Measurements from ENCODE around the gene PCDH1. TPM values are rescaled to one million over a fixed set of nuclear protein-coding genes. Genes with fewer than 3 reads are reported as not detected.
A peak's percentile ranks its signal among the peaks of the same experiment; 100 is the strongest.

PCDH1 gene
- total and polyA plus RNA-seq, 2 of the 8 experiments (the other 6 are each of a cell fraction or from before 2014, with no cell fraction given) = 101 to 102 TPM

DNA sequence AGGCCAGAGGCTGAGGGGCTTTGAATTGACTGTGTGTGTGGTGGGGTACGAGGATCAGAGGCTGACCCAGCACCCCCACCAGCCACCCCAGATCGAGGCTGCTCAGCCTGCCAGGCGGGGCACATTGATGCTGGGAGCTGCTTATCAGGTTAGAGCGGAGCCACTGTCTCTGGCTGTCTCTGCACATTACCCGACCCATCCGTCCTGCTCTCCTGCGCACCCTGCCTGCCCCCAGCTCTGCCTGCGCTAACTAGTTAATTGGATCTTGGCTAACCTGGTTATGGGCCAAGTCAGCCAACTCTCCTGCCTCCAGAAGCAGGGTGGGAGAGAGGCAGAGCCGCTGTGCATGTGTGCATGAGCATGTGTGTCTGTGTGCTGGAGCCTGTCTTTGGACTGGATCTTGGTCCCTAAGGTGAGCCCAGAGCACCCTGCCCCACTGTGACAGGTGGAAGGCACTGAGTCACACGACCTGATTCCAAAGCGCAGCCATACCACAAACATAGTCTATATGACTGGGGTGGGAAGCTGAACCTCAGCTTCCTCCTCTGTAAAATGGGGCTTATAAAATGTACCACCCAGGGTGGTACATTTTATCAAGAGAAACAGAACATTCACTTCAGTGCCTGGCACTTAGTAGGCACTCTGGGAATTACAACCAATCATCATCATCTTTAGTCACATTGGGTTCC is 39.7 kb downstream of the PCDH1 start (continued):
- TF ChIP-seq, protein P1, sequence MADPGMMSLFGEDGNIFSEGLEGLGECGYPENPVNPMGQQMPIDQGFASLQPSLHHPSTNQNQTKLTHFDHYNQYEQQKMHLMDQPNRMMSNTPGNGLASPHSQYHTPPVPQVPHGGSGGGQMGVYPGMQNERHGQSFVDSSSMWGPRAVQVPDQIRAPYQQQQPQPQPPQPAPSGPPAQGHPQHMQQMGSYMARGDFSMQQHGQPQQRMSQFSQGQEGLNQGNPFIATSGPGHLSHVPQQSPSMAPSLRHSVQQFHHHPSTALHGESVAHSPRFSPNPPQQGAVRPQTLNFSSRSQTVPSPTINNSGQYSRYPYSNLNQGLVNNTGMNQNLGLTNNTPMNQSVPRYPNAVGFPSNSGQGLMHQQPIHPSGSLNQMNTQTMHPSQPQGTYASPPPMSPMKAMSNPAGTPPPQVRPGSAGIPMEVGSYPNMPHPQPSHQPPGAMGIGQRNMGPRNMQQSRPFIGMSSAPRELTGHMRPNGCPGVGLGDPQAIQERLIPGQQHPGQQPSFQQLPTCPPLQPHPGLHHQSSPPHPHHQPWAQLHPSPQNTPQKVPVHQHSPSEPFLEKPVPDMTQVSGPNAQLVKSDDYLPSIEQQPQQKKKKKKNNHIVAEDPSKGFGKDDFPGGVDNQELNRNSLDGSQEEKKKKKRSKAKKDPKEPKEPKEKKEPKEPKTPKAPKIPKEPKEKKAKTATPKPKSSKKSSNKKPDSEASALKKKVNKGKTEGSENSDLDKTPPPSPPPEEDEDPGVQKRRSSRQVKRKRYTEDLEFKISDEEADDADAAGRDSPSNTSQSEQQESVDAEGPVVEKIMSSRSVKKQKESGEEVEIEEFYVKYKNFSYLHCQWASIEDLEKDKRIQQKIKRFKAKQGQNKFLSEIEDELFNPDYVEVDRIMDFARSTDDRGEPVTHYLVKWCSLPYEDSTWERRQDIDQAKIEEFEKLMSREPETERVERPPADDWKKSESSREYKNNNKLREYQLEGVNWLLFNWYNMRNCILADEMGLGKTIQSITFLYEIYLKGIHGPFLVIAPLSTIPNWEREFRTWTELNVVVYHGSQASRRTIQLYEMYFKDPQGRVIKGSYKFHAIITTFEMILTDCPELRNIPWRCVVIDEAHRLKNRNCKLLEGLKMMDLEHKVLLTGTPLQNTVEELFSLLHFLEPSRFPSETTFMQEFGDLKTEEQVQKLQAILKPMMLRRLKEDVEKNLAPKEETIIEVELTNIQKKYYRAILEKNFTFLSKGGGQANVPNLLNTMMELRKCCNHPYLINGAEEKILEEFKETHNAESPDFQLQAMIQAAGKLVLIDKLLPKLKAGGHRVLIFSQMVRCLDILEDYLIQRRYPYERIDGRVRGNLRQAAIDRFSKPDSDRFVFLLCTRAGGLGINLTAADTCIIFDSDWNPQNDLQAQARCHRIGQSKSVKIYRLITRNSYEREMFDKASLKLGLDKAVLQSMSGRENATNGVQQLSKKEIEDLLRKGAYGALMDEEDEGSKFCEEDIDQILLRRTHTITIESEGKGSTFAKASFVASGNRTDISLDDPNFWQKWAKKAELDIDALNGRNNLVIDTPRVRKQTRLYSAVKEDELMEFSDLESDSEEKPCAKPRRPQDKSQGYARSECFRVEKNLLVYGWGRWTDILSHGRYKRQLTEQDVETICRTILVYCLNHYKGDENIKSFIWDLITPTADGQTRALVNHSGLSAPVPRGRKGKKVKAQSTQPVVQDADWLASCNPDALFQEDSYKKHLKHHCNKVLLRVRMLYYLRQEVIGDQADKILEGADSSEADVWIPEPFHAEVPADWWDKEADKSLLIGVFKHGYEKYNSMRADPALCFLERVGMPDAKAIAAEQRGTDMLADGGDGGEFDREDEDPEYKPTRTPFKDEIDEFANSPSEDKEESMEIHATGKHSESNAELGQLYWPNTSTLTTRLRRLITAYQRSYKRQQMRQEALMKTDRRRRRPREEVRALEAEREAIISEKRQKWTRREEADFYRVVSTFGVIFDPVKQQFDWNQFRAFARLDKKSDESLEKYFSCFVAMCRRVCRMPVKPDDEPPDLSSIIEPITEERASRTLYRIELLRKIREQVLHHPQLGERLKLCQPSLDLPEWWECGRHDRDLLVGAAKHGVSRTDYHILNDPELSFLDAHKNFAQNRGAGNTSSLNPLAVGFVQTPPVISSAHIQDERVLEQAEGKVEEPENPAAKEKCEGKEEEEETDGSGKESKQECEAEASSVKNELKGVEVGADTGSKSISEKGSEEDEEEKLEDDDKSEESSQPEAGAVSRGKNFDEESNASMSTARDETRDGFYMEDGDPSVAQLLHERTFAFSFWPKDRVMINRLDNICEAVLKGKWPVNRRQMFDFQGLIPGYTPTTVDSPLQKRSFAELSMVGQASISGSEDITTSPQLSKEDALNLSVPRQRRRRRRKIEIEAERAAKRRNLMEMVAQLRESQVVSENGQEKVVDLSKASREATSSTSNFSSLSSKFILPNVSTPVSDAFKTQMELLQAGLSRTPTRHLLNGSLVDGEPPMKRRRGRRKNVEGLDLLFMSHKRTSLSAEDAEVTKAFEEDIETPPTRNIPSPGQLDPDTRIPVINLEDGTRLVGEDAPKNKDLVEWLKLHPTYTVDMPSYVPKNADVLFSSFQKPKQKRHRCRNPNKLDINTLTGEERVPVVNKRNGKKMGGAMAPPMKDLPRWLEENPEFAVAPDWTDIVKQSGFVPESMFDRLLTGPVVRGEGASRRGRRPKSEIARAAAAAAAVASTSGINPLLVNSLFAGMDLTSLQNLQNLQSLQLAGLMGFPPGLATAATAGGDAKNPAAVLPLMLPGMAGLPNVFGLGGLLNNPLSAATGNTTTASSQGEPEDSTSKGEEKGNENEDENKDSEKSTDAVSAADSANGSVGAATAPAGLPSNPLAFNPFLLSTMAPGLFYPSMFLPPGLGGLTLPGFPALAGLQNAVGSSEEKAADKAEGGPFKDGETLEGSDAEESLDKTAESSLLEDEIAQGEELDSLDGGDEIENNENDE (IDR thresholded peaks at IDR 0.05; ENCODE audit: insufficient replicate concordance, low read length) = no peak
- TF ChIP-seq GTF2F1 (IDR thresholded peaks at IDR 0.05; ENCODE audit: borderline replicate concordance, low read depth, low read length) (no peak), SAP30 (IDR thresholded peaks at IDR 0.05; ENCODE audit: insufficient read depth, insufficient replicate concordance, low read length) (no peak), POLR2AphosphoS5 (IDR thresholded peaks at IDR 0.05; ENCODE audit: low read depth, low read length) (peak; percentile 24; the same call in 1 of the 2 replicates), RAD21 (IDR thresholded peaks at IDR 0.05 in 1 of 2, conservative IDR thresholded peaks at IDR 0.05 in 1 of 2; ENCODE audit: low read depth in 2 of 2, low read length in 2 of 2) (peak in 1 of 2 experiments; percentile 19; a peak in 1 of 4 replicates)
- TF ChIP-seq, protein P2, sequence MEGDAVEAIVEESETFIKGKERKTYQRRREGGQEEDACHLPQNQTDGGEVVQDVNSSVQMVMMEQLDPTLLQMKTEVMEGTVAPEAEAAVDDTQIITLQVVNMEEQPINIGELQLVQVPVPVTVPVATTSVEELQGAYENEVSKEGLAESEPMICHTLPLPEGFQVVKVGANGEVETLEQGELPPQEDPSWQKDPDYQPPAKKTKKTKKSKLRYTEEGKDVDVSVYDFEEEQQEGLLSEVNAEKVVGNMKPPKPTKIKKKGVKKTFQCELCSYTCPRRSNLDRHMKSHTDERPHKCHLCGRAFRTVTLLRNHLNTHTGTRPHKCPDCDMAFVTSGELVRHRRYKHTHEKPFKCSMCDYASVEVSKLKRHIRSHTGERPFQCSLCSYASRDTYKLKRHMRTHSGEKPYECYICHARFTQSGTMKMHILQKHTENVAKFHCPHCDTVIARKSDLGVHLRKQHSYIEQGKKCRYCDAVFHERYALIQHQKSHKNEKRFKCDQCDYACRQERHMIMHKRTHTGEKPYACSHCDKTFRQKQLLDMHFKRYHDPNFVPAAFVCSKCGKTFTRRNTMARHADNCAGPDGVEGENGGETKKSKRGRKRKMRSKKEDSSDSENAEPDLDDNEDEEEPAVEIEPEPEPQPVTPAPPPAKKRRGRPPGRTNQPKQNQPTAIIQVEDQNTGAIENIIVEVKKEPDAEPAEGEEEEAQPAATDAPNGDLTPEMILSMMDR (IDR thresholded peaks at IDR 0.05; ENCODE audit: control extremely low read depth in 1 of 3, insufficient read depth in 1 of 3, low read depth in 1 of 3, low read length in 3 of 3) = peak in 2 of 3 experiments; percentile 4 to 6; a peak in 1 of 4 replicates

Data from H1 (cell line).